Hepatic stellate cell (primary cell): Measurements from ENCODE around the gene HSPA1L.
"Not testable (repeated sequence)": the region's sequence is repeated elsewhere in the genome, so short reads cannot be mapped to it uniquely, and the experiment has no call there.

Experiments
- DNase-seq: peaks from one replicate; pipeline ENCODE4 v3.0.0; 2011; ENCODE audit warnings: low spot score

Gene HSPA1L

DNA sequence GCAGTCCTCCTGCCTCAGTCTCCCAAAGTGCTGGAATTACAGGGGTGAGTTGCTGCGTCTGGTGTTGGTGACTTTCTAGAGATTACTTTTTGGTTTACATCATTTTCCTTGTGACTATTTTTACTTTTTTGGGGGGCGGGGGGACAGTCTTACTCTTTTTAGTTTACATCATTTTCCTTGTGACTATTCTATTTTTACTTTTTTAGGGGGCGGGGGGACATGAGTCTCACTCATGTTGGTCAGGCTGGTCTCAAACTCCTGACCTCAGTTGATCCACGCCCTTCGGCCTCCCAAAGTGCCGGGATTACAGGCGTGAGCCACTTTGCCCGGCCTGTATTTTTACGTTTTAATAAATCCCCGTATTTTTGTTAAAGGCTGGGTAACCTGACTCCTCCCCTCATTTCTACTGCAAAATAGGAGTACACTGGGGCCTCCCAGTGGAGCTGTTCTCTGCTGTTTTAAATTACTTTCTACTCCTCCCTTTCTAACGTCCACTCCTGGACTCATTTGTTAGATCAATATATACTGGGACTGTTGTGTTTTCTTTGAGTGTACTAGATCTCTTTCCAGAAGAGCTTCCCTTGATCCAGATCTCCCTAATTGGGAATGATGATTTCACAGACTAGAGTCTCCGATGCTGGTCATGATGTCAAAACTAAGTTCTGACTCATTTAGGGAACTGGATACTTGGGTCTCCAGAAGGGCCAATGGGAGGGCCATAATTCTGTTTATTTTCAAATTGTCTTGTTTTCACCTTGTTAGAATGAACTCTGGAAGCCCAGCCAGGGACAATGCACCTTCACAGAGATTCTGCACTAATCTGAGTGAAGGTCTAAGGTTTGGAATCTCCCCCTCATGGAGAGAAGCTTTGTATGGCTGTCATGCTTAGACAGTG is 21.6 kb upstream of the HSPA1L start:
- peak; percentile 53 for DNase-seq

DNA sequence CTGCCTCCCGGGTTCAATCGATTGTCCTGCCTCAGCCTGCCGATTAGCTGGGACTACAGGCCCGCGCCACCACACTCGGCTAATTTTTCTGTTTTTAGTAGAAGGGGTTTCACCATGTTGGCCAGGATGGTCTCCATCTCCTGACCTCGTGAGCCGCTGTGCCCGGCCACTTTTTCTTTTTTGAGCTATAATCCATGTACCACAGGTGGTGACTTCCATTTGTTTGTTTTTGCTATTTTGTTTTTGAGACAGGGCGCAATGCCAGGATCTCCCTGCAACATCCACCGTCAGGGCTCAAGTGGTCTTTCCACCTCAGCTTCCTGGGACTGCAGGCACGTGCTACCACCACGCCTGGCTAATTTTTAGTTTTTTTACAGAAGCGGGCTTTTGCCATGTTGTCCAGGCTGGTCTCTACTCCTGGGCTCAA is 21.0 kb upstream of the HSPA1L start:
- no peak for DNase-seq

DNA sequence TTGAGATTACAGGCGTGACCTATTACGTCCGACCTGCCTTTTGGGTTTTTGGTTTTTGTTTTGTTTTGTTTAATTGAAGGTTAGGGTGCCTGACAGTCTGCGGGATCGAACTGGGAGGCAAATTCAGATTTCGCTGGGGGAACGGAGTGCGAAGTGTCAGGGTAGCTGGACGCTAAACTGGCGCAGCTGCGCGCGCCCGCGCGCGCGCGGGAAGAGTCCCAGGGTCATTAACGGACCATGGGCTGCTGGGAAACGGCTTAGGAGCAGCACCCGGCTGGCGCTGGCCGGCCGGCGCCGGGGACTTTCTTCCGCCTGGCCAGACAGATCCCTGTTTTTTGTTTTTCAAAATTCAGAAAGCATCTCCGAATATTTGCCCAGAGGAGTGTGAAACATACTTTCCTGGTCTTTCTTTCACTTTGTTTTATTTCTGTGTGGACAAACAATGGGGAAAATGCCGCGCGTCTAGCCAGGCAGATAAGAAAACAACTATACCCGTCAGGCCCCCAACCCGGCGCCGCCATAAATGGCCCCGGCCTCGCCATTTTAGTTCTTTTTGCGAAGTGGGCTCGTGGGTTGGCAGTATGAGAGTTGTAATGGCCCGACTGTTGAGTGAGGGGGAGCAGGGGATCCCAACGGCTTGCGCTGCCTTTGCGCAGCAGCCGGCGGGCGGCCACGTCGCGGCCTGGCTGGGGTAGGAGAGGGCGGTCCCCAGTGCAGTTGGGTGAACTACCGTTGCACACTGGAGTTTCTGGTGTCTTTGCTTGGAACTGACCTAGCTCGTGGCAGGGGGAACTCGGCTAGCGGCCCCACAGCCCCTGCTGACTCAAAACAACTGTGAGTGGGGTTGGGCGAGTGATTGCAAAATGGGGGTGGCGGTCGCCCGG is 19.5 kb upstream of the HSPA1L start:
- DNase-seq, result peak; percentile 93

GRCh38 chr6:31831350-31832215 is 16.5 kb upstream of the HSPA1L start:
- DNase-seq, result no peak

- no peak for DNase-seq
These were observed 15.8 kb upstream of the HSPA1L start for GRCh38 chr6:31830886-31831335.

DNA sequence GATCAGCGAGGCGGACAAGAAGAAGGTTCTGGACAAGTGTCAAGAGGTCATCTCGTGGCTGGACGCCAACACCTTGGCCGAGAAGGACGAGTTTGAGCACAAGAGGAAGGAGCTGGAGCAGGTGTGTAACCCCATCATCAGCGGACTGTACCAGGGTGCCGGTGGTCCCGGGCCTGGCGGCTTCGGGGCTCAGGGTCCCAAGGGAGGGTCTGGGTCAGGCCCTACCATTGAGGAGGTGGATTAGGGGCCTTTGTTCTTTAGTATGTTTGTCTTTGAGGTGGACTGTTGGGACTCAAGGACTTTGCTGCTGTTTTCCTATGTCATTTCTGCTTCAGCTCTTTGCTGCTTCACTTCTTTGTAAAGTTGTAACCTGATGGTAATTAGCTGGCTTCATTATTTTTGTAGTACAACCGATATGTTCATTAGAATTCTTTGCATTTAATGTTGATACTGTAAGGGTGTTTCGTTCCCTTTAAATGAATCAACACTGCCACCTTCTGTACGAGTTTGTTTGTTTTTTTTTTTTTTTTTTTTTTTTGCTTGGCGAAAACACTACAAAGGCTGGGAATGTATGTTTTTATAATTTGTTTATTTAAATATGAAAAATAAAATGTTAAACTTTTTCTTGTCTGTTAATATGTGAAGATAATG is 14.7 kb upstream of the HSPA1L start:
- peak; percentile 49 for DNase-seq

DNA sequence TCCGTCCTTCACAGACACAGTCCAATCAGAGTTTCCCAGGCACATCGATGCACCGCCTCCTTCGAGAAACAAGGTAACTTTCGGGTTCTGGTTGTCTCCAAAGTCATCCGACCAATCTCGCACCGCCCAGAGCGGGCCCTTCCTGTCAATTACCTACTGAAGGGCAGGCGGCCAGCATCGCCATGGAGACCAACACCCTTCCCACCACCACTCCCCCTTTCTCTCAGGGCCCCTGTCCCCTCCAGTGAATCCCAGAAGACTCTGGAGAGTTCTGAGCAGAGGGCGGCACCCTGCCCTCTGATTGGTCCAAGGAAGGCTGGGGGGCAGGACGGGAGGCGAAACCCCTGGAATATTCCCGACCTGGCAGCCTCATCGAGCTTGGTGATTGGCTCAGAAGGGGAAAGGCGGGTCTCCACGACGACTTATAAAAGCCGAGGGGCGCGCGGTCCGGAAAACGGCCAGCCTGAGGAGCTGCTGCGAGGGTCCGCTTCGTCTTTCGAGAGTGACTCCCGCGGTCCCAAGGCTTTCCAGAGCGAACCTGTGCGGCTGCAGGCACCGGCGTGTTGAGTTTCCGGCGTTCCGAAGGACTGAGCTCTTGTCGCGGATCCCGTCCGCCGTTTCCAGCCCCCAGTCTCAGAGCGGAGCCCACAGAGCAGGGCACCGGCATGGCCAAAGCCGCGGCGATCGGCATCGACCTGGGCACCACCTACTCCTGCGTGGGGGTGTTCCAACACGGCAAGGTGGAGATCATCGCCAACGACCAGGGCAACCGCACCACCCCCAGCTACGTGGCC is 12.4 kb upstream of the HSPA1L start, which contains the start of gene HSPA1B:
HSPA1B (plus strand) TSS at position 453 of the 794 bp plus-strand sequence; CDS start at position 666, 213 bp downstream.
- DNase-seq, result peak; percentile 99

DNA sequence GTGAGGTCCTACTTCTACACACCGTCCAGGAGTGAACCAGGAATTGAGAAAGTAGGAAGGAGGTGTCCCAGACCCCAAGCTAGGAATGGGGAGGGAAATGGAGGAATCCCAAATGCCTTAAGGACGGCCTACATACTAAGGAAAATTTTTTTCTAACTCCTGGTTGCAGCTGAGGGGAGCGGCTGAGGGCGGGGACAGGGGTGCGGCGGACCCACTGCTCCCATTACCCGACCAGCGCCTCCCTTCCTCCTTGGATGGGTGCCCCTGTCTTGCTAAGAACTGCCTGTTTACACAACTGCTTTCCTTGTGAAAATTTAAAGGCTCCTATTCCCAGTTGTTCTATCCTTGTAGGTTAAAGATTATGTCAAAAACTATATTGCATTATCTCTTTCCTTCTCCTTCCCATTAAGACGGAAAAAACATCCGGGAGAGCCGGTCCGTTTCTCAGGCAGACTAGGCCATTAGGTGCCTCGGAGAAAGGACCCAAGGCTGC is 11.8 kb upstream of the HSPA1L start:
- DNase-seq, result peak; percentile 81

DNA sequence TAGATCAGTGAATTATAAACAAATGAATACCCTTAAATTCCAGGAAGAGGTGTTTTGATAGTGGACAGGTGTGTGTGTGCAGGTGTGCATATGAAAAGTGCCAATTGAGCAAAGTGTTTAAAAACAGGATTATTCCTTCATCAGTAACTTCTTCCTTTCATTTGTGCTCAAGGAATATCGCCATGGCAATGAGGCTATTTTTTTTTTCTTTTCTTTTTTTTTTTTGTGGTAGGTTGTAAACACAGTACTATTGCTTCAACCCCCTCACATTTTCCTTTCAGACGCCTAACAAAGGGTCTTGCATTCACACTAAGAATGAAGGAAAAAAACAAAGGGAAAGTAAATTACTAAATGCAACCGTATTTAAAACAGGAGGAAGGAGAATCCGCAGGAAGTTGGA is 10.5 kb upstream of the HSPA1L start:
- no peak for DNase-seq

DNA sequence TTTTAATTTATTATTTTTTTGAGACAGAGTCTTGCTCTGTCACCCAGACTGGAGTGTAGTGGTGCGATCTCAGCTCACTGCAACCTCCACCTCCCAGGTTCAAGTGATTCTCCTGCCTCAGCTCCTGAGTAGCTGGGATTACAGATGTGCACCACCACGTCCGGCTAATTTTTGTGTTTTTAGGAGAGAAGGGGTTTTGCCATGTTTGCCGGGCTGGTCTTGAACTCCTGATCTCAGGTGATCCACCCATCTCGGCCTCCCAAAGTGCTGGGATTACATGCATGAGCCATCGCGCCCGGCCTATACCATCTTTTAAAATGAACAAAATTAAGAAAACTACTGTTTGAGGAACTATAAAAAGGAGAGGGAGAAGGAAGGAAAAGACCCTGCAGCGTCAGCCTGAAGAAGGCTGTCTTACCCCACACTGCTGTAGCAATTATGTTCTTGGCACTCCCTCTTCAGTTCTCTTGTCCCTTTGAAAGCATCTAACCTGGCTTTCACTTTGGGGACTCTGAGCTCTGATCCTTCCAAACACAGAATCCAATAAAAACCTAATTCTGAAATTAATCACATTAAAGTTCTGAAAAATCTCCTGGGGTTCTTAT is 8.6 kb upstream of the HSPA1L start:
- DNase-seq, result not testable (repeated sequence)

GRCh38 chr6:31822036-31822821 is 7.1 kb upstream of the HSPA1L start:
- DNase-seq, result peak; percentile 68

DNA sequence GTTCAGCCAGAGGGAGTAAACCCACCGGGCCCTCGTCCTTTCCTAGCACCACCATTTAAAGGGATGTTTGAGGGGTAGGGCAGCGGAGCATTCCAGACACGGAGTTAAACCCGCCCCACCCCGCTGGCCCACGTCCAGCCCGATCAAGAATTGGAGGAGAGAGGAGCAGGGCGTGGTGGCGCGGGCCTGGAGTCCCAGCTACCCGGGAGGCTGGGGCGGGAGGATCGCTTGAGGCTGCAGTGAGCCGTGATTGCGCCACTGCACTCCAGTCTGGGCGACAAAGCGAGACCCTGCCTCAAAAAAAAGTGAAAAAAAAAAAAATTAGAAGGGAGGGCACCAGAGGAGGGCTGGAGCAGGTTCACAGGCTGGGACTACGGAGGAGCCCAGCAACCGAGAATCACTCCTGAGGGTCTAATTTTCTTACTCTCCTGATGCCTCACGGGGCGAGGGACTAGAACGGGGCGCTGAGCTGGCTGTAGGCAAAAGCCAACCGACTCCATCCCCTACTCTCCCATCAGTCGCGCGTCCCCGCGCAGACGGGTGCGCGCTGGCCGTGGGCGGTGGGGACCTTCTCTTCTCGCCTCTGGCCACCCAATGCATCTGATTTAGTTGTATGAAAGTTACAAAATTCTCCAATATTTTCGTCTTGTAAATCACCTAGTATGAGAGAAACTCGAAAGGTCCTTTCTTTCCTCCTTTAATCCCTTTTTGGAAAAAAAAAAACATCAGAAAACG is 6.4 kb upstream of the HSPA1L start:
- no peak for DNase-seq

DNA sequence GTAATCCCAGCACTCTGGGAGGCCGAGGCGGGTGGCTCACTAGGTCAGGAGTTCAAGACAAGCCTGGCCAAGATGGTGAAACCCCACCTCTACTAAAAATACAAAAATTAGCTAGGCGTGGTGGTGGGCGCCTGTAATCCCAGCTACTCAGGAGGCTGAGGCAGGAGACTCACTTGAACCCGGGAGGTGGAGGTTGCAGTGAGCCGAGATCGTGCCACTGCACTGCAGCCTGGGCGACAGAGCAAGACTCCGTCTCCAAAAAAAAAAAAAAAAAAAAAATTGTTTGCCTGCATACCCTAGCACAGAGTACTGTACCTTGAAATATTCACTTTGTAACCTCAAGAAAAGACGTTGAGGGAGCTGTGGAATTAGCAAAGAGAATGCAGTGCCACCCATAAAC is 5.3 kb upstream of the HSPA1L start:
- not testable (repeated sequence) for DNase-seq

GRCh38 chr6:31819871-31820299 is 4.8 kb upstream of the HSPA1L start:
- DNase-seq, result no peak

GRCh38 chr6:31817929-31818511 is 2.9 kb upstream of the HSPA1L start:
- DNase-seq, result not testable (repeated sequence)

DNA sequence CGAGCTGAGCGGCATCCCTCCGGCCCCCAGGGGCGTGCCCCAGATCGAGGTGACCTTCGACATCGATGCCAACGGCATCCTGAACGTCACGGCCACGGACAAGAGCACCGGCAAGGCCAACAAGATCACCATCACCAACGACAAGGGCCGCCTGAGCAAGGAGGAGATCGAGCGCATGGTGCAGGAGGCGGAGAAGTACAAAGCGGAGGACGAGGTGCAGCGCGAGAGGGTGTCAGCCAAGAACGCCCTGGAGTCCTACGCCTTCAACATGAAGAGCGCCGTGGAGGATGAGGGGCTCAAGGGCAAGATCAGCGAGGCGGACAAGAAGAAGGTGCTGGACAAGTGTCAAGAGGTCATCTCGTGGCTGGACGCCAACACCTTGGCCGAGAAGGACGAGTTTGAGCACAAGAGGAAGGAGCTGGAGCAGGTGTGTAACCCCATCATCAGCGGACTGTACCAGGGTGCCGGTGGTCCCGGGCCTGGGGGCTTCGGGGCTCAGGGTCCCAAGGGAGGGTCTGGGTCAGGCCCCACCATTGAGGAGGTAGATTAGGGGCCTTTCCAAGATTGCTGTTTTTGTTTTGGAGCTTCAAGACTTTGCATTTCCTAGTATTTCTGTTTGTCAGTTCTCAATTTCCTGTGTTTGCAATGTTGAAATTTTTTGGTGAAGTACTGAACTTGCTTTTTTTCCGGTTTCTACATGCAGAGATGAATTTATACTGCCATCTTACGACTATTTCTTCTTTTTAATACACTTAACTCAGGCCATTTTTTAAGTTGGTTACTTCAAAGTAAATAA is 2.2 kb upstream of the HSPA1L start:
- DNase-seq, result peak; percentile 8

DNA sequence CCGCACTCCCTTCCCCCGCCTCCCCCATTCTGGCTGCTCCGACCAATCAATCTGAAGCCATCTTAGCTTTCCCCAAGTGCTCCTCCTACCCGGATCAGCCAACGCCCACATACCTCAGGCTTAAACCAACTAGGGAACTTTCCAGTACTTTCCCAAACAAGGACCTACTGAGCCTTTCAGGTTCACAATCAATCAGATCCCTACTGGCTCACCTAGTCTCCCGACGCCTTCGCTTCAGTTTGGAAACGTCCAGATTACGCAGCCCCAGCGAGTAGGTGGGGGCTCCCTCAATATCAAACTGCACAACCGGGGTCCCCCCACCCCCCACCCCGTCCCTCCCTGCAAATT is 432 bp downstream of the HSPA1L start:
- DNase-seq, result peak; percentile 98
